Dedifferentiated amniotic fluid mesenchymal stem cell (primary cell): ENCODE results near the gene INPP5A.
"Not testable (repeated sequence)": the region's sequence is repeated elsewhere in the genome, so short reads cannot be mapped to it uniquely, and the experiment has no call there.

Source experiments
- DNase-seq: peaks from one replicate; pipeline ENCODE4 v3.0.0-alpha.2; 2016; ENCODE audit errors: extremely low spot score

INPP5A gene

DNA sequence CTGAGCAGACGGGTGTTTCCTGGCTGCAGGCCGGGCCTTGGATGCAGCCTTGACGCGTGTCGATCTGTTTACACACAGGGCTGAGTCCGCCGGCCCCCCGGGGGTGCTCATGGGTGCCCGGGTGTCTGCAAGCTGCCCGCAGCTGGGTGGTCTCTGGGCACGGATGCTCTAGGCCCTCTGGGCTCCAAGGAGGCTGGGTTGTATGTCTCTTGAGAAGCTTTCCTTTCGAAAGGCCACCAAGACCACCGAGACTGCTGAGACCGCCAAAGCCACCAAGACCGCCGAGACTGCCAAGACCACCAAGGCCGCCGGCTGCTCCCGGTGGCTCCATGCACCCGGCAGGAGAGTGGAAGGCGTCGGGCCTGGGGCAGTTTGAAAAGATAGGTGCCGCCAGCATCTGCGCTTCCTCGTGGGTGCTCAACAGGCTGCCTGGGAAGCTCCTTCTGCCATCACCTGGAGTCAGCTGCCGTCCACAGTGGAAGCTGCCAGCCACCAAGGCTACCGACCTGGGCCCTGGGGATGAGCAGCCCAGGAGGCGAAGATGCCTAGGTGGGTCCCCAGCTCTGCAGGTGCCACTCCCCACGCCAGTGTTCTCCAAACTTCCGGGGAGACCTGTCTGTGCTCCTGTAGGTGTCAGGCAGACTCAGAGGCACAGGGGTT lies 121.1 kb downstream of the INPP5A start:
- no peak for DNase-seq

DNA sequence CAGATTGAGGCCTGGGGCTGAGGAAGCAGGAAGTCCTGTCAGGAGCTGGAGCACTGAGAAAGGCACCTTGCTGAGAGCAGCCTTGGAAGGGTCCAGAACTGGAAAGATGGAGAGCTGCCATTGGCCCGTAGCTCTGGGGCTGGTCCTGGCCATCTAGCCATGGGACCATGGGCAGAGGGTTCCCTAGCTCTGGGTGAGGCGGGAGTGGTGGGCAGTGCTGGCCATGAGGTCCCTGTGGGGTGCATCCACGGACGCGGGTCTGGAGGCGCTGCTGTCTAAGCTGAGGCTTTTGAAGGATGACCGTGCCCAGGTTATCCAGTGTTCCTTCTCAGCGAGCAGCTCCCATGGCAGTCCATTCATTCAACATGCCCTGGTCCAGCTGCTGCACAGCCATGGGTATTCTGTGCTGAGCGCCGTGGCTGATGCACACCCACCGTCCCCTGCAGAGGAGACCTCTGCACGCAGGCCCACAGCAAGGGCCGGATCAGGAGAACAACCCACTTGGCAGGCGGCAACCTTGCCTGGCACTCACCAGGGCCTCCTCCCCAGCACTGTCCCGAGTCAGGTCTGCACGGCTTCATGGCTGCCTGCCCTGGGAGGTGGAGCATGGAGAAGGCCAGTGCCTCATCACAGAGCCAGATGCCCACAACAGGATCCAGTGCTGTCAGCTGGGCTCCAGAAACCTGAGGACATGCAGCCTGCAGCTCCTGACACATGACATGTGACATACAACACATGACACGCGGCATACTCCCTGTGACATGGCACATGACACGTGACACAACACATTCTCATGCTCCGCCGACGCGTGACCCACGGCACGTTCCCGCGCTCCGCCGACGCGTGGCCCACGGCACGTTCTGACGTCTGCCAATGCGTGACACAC lies 121.9 kb downstream of the INPP5A start:
- no peak for DNase-seq

DNA sequence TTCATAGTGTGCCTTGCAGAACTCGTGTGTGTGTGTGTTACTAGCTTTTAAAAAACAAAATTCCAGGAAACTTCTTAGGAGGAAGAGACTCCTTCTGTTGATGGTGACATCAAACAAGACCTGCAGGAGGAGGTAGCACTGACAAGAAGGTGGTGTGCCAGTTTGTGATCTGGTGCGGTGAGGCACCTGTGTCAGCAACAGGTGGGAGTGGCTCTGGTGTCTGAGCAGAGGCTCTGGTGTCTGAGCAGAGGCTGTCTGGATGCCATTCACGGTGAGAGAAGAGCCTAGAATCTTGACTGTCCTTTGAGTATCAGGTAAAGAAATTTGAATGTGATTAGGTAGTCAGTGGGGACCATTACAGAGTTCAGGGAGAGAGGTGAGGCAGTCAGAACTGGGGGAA lies 122.8 kb downstream of the INPP5A start:
- DNase-seq, result no peak

DNA sequence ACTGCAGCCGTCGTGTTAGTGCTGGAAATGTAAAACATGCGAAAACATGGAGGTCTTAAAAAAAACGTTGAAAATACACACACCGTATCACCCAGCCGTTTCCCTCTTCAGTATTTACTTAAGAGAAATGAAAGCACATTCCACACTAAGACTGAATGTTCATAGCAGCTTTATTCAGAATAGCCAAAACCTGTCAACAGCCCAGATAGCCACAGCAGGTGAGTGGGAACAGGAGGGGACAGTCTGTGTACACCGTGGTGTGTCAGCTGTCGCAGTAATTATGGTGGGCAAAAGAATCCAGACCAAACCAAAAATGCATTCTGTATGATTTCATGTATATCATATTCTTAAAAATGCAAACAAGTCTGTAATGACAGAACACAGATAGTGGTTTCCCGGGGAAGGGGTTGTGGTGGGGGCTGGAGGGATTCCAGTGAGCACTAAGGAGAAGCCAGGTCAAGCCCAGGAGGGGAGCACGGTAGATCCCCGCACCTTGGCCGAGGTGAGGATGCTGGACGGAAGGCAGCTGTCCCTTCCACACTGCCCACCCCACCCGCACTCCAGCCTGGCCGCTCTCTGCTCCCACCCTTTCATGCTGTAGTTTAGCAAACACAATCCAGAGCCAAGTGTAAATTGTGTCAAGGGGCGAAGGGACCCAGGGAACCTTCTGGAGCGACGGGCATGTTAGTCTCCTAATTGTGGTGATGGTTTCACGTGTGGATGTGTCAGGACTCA lies 124.8 kb downstream of the INPP5A start:
- no peak for DNase-seq

DNA sequence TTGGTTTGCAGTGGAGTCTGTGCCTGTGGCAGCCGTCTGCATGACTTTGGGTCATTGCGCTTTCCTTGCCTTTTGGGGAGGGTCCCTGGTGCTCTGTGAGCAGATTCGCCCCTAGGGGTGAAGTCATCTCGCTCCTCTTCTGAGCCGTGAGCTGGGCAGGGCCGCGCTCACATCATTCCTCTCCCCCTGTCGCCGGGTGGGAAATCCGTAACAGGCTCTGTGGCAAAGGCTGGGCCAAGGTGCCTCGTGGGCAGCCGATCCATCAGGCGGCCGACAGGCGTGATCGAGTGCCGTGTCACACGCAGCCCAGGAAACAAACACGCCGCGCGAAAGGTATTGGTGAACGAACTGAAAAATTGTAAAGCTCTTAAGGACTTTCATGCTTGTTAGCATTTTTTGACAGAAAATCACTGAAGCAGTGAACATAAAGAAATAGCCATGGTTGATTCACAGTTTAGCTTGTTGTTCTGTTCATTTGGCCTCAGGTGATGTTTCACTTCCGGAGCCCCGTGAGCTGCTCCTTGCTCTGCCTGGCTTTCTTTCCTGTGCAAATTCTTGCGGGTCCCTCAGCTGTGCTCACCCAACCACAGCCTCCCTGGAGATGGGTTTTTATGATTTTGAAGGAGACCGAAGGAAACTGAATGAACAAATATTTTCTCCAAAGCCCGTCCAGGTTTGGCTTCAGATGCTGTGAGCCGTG lies 126.2 kb downstream of the INPP5A start:
- no peak for DNase-seq

DNA sequence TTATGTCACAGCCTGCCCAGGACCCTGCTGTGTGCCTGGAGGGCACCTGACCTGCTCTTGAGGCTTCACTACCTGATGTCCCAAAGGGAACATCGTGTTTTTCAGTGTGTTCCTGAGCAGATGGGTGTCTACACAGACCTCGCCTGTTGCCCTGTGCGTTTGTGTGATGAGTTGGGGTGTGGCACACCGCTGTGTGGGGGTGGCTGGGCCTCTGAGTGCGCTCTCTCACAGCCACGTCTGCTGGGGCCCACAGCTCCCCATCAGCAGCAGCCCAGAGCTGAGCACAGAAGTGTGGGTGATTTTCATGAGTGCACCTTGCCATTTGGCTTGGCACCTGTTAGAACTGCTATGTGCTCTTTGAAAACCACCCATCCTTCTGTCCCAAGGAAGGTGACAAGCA lies 126.8 kb downstream of the INPP5A start:
- no peak for DNase-seq

DNA sequence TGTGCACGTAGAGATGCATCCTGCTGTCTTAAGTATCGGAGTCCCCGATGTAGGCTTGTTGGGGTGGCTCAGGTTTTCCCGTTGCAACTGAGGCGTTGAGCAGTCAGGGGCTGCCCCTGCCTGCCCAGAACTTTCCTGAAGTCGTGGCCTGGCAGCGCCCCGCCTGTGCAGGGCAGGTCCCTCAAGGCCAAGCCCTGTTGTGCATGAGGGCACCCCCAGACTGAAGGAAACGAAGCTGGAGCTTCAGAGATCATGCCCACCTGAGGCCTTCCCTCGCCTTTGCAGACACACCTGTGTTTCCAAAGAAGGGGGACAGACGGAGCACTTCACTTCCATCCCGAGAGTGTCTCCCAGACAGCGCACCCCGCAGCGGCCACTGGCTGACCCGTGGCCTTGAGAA lies 127.3 kb downstream of the INPP5A start:
- DNase-seq, result no peak

DNA sequence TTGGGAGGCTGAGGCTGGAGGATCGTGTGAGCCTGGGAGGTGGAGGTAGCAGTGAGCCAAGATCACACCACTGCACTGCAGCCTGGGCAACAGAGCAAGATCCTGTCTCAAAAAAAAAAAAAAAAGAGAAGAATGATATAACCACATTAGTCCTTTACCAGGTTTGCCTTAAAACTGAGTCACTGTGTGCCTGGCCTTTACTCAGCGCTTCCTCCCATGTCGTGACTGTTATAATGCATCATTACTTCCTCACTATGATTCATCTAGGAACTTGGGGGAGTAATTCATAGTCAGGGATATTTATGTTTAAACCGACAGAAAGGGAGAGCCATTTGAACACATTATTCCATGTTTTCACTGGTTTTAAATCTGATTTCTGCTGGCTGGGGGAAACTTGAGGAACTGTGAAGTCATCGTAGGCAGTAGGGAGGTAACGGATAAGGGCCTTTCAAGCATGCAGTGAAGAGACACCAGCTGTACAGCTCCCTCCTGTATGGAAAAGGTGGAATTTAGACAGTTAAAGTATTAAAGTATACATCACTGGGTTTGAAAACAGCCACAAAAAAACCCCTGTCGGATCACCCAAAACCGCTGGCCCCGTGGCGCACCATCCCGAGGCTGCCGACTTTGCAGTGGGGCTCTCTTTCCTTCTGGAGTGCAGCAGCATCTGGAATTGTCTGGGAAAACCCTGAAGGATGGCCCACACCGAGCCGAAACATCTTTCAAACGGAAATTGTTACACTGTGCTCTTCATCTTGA lies 128.5 kb downstream of the INPP5A start:
- DNase-seq, result peak; percentile 77

DNA sequence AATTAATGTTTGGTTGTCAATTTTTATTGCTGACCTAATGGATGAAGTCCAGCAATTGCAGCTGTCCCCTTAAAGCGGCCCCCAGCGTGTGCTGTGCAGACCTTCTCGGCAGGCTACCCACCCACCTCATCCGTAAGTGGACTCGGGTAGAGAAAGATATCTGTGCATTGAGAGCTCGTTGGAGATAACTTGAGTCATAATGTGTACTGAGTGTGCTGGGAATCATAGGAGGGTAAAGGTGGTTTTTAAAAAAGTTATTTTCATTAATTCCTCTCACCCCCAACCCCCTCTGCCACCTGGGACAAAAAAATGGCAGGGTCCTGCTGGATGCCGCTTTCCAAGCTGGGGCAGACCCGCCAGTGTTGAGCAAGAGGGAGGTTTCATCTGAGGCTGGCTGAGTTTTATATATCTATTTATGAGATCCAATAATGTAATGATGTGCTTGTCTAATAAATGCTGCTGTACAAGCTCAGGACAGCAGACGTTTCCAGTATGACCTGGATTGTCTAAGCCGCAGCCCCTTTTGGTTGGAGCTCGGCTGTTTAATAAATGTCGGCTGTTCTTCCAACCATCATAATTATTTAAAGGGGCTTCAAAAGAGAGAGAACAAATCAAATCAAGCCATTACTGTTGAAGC lies 129.2 kb downstream of the INPP5A start:
- no peak for DNase-seq

DNA sequence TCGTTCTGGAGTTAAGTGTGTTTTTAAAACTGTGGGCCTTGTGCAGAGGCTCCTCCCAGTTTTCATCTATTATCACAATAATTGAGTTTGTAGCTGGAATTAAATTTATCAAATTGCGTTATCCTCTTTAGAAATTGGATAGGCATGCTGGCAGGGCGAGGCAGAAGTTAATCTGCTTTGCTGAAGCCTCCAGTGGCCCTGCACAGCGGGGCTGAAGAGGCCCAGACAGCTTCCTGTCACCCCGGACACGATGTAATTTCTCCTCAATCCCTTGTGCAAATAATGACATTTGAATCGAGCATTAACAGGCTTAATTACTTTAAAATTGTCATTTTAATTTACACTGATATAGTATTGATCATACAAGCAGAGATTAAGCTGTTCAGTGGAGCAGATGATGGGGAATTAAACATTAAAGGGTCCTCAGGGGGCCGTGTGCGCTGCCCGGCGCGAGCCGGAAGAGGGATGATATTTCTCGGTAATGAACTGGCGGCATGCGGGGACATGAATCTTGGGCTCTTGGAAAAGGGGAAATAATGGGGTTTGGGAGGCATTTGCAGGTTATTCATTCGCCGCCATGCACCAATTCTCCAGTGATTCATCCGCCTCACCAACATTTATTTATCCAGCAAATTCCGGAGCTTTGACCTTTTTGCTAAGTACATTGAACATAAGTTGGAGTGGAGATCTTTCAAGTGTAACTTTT lies 129.9 kb downstream of the INPP5A start:
- no peak for DNase-seq

DNA sequence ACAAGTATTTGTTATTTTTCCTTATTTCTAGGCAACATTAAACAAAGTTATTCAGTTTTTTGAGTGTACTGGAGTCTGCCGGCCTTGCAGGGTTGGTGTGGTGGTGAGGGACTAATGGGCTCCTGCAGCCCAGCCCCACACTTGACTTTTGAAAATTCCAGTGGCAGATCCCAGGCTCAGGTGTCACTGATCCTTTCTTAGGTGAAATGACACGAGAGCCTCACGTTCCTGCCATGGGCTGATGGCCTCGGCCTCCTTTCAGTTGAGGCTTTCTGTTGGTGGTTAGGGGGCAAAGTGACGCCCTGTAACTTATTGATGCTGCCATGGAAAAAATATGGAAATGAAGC lies 130.4 kb downstream of the INPP5A start:
- no peak for DNase-seq

DNA sequence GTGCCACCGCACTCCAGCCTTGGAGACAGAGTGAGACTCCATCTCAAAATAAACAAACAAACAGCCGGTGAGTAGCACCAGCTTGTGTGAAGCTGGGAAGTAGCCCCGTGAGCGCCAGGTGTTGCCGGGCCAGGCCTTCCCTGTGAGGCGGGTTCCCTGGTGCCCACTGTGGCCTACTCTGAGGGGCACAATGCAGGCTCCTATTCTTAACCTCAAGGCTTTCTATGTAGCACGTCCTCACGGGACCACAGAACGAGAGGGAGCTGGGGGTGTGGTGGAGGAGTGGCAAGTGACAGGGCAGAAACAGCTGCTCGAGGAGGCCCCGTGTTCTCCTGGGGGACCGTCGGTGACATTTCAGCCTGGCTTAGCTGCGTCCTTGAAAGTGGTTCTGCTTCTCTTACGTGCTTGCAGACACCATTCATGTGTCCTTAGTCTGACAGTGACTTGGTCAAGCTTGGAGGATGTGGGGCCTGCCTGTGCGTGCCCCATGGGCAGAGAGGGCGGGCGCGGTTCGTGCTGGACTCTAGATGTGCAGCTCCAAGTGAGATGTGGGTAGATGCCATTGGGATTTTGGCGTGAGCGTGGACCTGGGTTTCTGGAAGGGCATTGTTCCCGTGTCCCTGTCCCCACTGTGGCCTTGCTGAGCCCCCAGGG lies 131.7 kb downstream of the INPP5A start:
- DNase-seq, result no peak

DNA sequence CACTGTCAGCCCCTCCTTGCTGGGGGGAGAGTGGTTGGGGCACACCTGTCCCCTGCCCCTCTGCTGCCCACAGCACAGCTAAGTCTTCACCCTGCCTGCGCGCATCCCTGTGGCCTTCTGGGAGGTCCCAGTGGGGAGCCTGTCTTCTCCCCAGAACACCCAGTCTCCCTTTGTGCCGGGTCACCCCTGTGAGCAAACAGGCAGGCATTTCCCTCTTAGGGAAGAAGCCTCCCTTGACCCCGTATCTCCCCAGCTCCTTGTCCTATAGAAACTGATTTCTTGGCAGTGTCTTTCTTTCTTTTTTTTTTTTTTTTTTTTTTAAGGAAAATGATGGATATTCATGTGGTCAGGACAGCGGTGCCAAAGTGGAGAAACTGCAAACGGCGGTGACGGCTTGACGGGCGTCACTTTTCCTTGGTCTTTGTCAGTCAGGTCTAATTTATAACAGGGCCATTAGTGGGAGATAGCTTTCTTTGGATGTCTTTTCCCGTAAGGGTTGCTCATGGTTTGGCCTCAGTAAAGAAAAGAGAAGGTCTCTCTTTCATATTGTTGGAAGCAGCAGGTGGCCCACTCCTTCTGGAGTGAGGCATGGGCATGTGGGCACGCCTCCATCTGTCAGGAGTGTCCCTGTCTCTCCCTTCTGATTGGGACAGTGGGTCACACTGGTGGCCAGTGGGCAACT lies 133.1 kb downstream of the INPP5A start:
- no peak for DNase-seq

DNA sequence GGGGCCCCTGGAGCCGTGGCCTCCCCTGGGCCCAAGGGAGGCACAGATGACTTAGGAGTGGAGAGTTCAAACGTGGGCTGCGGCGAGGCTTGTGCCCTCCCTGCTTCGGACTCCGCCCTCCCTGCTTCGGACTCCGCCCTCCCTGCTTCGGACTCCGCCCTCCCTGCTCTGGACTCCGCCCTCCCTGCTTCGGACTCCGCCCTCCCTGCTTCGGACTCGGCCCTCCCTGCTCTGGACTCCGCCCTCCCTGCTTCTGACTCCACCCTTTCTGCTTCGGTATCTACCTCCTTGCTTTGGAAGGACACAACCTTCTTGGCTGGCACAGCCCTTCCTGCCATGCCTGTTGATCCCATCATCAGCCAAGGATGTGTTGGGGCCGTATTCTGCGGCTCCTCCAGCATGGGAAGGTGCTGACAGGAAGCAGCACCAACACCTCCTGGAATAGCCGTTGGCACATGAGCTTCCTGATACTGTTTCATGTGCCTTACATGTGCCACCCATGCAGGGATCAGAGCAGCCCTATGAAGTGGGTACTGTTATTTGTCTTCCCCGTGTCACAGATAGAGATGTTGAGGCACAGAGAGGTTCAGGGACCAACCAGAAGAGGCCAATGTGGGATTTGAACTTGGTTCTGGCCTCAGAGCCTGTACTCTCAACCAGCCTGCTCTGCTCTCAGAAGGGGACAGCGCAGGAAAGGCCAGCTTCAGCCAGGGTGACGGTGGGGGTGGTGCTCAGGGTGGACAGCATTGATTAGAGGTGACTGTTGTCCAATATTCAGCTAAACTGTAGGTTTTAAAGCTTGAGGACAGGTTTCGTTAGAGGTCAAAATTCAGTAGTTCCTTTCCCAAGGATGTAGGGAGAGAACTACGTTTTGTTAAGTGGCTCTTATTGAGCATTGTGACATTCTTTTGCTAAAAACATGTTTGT lies 133.9 kb downstream of the INPP5A start:
- DNase-seq, result no peak

DNA sequence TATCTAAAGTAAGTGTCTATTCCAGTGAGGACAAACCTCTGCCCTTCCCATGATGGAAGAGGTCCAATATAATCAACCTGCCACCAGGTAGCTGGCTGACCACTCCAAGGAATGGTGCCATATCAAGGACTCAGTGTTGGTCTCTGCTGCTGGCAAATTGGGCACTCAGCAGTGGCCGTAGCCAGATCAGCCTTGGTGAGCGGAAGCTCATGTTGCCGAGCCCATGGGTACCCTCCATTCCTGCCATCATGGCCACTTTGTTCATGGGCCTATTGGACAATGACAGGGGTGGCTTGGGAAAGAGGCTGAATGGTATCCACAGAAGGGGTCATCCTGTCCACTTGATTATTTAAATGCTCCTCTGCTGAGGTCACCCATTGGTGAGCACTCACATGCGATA lies 136.2 kb downstream of the INPP5A start:
- not testable (repeated sequence) for DNase-seq

DNA sequence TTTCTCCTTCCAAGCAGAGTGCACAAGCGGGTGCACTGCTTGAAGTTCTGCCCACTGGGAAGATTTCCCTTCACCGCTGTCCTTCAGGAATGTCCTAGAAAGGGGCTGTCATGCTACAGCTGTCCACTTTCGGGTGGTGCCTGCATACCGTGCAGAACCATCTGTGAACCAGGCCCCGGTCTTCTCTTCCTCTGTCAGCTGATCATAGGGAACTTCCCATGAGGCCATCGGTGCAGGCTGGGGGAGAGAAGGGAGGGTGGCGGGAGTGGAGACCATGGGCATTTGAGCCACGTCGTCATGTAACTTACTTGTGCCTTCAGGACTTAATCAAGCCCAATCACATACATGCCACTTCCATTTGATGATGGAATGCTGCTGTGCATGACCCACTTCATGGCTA lies 136.7 kb downstream of the INPP5A start:
- no peak for DNase-seq

DNA sequence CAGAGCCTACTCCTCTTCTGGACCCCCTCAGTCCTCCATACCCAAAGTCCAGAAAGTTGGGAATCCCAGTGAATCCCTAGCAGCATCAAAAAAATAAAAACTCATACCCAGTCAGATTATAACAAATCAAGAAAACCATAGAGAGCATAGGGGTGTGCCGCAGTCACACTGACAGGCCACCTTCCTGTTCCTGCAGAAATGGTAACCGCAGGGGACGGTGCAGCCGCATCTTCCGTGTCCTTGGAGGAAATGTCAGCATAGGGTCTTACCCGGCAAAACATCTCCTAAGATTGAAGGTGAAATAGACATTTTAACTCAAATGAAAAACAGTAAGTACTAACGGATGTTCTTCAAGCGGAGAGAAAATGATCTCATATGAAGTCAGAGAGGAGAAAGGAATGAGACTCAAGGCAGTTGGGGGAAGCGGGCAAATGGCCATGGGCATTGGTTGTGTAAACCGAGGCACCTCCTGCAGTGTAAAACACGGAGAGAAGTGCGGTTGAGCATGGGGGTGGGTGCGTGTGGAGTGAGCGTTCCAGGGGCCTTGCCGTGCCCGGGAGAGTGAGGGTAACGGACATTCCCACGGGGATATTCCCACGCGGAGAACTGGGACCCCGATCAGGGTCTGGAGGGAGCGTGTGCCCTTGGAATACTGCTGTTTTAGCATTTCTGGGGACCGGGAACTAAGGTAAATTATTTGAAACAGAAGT lies 137.6 kb downstream of the INPP5A start:
- DNase-seq, result no peak
